Measurements from ENCODE around the gene PDE8A.
"Not testable (repeated sequence)": the region's sequence is repeated elsewhere in the genome, so short reads cannot be mapped to it uniquely, and the experiment has no call there.

PDE8A gene

GRCh38 chr15:84992157-84992944, 10.7 kb downstream of the PDE8A start:
- no peak for DNase-seq

- DNase-seq: no peak
Observed at GRCh38 chr15:84996055-84996454, 14.4 kb downstream of the PDE8A start.

DNA sequence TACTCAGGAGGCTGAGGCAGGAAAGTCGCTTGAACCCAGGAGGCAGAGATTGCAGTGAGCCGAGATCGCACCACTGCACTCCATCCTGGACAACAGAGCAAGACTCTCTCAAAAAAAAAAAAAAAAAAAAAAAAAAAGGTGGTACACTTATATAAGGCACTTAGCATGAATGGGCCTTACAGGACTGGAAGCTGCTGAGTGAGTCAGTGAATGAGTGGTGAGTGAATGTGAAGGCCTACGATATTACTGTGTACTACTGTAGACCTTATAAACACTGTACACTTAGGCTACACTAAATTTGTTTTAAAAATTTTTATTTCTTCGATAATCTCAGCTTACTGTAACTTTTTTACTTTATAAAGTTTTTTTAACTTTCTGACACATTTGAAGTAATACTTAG, 15.1 kb downstream of the PDE8A start:
- DNase-seq: not testable (repeated sequence)

- not testable (repeated sequence) for DNase-seq
Observed at GRCh38 chr15:84997214-84997613, 15.6 kb downstream of the PDE8A start.

DNA sequence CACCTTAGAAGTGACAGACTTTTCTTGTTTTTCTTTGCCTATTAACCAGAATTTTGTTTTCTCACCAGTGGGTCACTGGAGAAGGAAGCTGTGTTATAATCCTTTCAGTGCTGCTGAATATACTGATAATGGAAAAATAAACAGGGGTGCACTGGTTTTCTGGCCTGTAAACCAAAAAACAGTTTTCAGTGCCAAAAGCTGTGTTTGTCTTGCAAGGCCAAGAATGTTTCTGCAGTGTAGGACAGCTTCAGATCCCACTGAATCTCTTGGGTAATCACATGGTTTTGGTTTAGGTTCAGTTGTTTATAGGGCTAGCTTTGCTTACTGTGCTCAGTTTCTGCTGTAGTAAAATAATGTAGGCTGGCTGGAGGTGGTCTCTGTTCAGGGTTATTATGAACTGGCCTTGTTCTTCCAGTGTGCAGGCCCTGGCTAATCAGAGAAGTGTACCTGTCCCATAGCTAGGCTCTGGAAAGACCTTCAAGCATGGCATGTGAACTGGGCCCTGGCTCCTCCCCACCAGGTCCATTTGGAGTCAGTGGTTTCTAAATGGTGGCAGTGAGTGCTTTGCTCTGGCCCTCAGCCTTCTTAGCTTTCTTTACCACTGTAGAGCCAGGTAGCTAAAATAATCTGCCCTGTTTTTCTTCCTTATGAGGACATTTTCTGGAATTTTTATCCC, 18.7 kb downstream of the PDE8A start:
- no peak for DNase-seq

GRCh38 chr15:85000937-85001336, 19.3 kb downstream of the PDE8A start:
- DNase-seq: no peak

GRCh38 chr15:85002517-85002916, 20.9 kb downstream of the PDE8A start:
- no peak for DNase-seq

- DNase-seq: no peak
Observed at GRCh38 chr15:85003593-85004312, 22.1 kb downstream of the PDE8A start.

DNA sequence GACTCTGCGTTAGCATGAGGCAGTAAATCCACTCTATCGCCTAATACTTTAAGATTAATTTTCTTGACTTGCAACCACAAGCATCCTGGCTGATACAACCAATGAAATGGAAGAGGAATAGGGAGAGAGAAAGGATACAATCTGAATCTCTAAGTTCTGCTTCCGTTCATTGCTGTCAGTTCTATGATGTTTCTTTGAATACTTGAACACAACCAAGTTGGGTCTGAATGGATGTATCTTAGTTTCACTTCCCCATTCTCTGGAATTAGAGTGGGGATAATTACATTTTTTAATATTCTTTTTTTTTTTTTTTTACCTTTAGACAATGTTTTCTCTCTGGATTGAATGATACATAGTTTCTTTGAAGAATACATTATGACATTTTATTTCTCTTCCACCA, 22.9 kb downstream of the PDE8A start:
- no peak for DNase-seq

- no peak for DNase-seq
Observed at GRCh38 chr15:85005319-85005718, 23.7 kb downstream of the PDE8A start.

- no peak for DNase-seq
Observed at GRCh38 chr15:85005746-85006145, 24.1 kb downstream of the PDE8A start.

- no peak for DNase-seq
Observed at GRCh38 chr15:85006201-85006600, 24.5 kb downstream of the PDE8A start.

DNA sequence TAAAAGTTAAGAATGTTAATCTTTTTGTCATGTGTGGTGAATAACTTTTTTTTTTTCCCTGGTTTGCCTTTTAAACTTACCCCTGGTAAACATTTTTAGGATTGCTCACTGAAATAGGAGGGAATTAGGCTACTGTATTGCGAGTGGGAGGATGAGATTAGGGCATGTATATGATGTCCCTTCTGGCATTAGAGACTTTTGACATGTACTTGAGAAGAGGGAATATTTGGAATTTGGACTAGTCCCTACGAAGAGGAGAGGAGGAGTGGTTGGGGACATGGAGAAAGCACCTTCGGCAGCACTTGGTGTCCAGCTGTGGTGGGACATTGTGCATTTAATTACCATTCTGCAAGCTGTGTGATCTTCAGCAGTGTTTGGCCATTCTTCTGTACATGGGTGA, 25.0 kb downstream of the PDE8A start:
- DNase-seq: no peak

DNA sequence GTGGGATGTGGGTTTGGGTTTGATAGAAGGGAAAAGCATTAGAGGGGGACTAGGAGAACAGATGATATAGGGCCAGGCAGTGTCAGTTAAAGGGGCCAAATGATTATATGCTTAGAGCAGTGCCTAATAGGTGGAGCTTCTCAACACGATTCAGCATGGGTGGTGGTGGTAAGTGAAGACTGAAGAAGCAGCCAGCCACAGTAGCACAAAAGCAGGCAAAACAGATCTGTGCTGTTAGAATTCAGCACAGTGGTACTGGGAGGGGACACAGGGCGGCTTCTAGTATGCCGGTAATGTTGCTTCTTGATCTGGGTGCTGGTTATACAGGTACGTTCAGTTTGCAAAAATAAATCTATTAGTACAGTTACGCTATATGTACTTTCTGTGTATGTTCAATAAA, 25.5 kb downstream of the PDE8A start:
- DNase-seq: no peak

DNA sequence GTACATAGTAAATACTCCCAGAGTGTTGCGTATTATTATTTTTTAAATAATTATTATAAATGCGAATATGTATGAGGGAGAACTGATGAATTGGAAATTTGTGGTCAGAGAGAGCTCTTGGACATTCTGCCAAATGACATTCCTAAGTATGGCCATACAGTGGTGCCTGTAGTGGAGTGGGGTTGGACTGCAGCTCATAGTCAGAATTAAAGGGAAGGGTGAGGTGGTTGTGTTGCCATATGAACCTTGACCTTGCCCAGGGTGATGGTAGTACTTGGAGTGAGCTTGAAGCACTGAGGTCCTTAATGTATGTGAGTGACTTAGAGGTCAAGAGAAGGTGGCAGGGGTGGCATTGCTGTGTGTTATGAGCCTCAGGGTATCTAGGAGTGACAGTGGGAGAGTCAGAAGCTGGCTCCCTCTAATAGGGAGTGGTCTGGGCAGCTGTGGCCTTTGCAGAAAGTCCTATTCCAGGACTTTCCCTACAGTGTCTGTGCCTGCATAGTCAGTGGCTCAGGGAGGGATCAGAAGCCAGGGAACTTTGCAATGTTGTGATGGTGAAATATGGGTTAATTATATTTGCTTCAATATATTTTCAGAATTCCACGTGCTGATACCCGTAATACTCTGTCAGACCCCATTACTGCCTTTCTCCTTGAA, 26.2 kb downstream of the PDE8A start:
- DNase-seq: no peak

DNA sequence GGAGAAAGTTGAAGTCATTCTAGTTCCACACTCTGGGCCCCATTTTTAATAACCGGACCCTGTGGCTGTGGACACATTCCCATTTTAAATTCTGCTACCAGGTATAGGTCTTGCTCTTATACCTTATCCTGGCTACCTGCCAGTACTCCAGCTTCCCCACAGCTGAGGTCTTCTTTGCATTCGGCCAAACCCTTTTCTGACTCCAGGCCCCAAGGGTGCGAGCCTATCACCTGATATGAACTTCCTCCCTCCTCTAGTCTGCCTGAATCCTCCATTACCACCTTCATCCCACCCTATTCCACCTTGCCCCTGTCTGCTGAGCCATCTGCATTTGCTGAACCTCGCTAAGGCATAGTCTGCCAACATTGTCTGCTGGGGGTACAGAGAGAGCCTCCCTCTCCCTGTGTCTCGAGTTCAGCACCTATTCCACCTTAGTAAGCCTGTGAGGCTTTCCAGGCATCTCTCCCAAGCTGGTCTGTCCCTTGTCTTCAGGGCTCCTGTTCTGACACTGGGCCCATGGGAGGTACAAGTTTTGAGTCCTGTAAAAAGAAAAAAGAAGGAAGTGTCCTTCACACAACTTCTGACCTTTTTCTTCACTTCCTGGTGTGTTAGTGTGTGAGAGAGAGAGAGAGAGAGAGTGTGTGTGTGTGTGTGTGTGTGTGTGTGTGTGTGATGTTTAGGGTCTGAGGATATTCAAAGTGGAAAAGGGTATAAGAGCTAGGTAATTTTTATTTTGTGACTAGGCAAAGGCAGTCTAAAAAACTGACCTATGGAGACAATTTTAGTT, 27.0 kb downstream of the PDE8A start:
- no peak for DNase-seq

GRCh38 chr15:85009435-85009834, 27.8 kb downstream of the PDE8A start:
- no peak for DNase-seq

DNA sequence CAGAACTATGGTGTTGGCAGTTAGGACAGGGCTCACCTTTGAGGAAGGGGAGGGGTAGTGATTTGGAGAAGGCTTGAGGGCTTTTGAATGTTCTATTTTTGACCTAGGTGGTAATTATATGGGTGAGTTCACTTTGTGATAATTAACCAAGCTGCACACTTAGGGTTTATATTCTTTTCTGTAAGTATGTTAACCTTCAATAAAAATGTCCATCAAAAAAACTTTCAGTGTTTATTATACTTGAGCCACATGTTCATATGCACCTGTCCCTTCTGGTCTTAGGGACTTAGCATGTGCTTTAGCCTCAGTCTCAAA, 28.4 kb downstream of the PDE8A start:
- DNase-seq: no peak

- DNase-seq: no peak
Observed at GRCh38 chr15:85010386-85011159, 28.9 kb downstream of the PDE8A start.

DNA sequence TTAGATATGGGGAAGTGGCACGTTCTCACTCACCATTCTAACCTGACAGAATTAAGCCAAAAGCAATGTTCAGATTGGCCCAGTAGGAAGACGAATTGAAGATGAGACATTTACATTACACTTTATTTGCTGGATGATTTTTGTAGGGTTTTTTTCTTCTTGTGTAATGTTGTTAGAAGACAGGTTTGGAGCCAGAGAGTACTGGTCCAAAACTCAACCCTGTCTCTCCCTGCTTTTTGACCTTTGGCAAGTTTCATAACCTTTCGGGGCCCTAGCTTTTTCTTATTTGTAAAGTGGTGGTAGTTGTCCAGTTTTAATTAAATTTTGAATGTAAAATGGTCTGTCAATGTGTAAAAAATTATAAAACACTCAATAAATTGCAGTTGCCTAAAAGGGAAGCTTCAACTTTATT, 29.5 kb downstream of the PDE8A start:
- DNase-seq: no peak

- DNase-seq: not testable (repeated sequence)
Observed at GRCh38 chr15:85011724-85012123, 30.1 kb downstream of the PDE8A start.

GRCh38 chr15:85013785-85014184, 32.1 kb downstream of the PDE8A start:
- DNase-seq: no peak
